Activated T-helper 2 cell treated with anti-CD3 and anti-CD28 coated beads, Interferon-gamma antibody, Interleukin-2, Interleukin-4, amounts not matched to agents 10 μg/mL and 5 μg/mL and 100 μg/mL, durations not matched to agents 14 hours and 24 hours and 36 hours (primary cell): ENCODE data around the gene SMYD1. TPM values are rescaled to one million over a fixed set of nuclear protein-coding genes. Genes with fewer than 3 reads are reported as not detected.

Experiments
- DNase-seq: peaks from one replicate; pipeline ENCODE4 v3.0.0; 2021; ENCODE audit warnings: low spot score
- H3K27ac Mint-ChIP-seq: one replicate; pipeline ENCODE4 v1.8.0; 2021; ENCODE audit warnings: mixed read lengths
- H3K27me3 Mint-ChIP-seq: one replicate; pipeline ENCODE4 v1.8.0; 2021; ENCODE audit warnings: low read depth, mixed read lengths
- H3K36me3 Mint-ChIP-seq: one replicate; pipeline ENCODE4 v1.8.0; 2021; ENCODE audit warnings: low read depth, mixed read lengths
- H3K4me1 Mint-ChIP-seq: one replicate; pipeline ENCODE4 v1.8.0; 2021; ENCODE audit warnings: low read depth, mixed read lengths
- H3K4me3 Mint-ChIP-seq: one replicate; pipeline ENCODE4 v1.8.0; 2021; ENCODE audit warnings: low read depth, mild to moderate bottlenecking, moderate library complexity, mixed read lengths
- H3K9me3 Mint-ChIP-seq: one replicate; pipeline ENCODE4 v1.8.0; 2021; ENCODE audit warnings: mixed read lengths
- intact Hi-C: fragments of 100-400 bp; cut with micrococcal nuclease; formaldehyde crosslinking; loops from one replicate; pipeline ENCODE4 v1.15.1; 2023
- total RNA-seq: library from RNA; stranded (reverse); gene quantifications from 2 replicates; pipeline ENCODE4 v1.2.3, GENCODE V29; 2022

Gene SMYD1
- total RNA-seq, 1 donor from 2014 or later = not detected

DNA sequence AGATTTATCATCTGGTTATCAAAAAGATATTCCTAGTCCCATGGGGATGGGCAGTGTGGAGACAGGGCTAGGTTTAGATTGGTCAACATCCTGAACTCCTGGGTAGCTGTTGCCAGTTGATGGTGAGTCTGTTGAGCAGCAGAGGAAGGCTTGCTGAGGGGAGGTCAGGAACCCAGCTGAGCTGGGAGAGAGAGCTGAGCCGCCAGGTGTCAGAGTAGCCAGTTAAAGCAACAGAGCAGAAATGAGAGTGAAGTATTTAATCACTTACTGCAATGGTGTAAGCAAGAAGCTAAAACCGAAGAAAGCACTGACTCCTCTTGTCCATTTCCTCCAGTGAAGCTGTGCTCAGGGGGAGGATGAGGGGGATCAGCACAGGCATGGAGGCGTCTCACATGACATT is 29.6 kb downstream of the SMYD1 start:
- intact Hi-C loops = no loop called here
- DNase-seq = no peak
- H3K9me3 Mint-ChIP-seq = no peaks in the 10 kb centered on the region

DNA sequence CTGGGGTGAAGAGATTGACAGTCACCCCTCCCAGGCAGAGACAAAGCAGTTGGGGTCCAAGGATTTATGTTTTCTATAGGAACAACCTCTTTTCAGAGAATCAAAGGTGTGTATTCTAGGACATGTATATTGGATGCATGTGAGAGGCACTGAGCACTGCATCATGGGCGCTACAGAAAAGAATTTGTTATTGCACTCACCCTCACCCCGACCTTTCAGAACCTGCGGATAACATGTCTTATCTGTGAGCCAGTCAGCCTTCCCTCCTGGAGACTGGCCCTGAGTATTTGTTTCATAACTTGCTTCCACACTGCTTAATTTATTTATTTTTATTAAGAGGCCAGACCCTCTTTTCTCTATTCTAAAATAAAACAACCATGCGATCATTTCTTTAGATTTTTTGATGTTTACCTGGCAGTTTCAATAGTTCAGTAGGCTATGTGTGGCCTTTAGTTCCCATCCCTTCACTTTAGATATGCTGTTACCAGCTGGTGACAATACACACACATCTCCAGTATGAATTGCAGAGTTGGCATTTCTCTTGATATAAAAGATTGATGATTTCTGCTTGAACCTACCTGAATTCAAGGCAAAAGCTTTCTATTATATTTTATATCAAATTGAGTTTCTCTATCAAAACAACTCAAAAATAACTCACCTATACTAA is 30.4 kb downstream of the SMYD1 start:
- H3K36me3 Mint-ChIP-seq = no peaks in the 10 kb centered on the region
- no peaks in the 10 kb centered on the region for H3K9me3 Mint-ChIP-seq
- no peak for DNase-seq
- intact Hi-C loops = no loop called here
- H3K4me3 Mint-ChIP-seq = no peak overlapping the region
- H3K27ac Mint-ChIP-seq = no peak overlapping the region
- H3K4me1 Mint-ChIP-seq = no peaks in the 10 kb centered on the region
- H3K27me3 Mint-ChIP-seq = peaks cover 1% of the 10 kb centered on the region

More for the DNA sequence above, 29.6 kb downstream of the SMYD1 start:
- Mint-ChIP-seq H3K36me3 (no peaks in the 10 kb centered on the region), H3K27ac (no peak overlapping the region), H3K4me1 (no peaks in the 10 kb centered on the region), H3K27me3 (no peaks in the 10 kb centered on the region), H3K4me3 (no peak overlapping the region)

DNA sequence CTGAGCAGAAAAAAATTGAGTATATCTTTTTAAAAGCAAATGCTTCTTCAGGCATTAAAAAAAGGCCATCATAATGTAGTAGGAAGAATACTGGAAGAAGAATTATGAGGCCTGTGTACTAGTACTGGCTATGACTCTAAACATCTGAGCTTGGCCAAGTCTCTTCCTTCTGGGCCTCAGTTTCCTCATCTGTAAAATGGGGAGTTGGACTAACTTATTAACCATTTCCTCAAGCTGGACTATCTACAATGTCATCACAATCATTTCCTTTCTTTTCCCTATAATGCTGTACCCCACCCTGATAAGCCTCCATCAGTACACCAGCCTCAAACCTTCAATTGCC is 30.9 kb downstream of the SMYD1 start:
- intact Hi-C loops = no loop called here
- no peak for DNase-seq
- Mint-ChIP-seq H3K9me3 (no peaks in the 10 kb centered on the region), H3K4me1 (no peaks in the 10 kb centered on the region), H3K36me3 (no peaks in the 10 kb centered on the region), H3K4me3 (no peak overlapping the region), H3K27ac (no peak overlapping the region), H3K27me3 (peaks cover 1% of the 10 kb centered on the region)

DNA sequence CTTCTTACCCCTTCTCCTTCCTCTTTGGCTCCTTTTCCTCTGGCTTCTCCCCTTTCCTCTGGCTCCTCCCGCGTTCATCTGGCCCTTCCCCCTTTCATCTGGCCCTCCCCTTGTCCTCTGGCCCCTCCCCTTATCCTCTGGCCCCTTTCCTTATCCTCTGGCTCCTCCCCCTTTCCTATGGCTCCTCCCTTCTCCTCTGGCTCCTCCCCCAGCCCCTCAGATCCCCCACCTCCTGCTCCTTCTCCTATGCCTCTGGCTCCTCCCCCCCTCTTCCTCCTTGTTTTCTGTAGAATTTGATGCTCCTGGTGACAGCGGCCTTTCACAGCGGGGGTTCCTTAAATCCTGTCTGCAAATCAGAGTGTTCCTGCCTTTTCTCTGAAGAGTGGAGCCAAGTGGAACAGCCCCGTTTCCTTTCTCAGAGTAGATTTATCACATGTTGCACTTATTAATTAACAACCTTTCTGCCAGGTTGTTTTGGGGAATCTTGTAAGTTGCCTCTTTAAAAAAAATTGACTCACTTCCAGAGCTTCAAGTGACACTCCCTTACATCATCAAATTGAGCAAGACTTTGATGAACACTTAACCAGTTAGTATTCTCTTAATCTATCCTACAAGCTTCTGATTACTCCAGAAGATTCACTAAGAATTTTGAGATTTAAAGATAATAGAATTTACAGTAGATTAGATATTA is 32.3 kb downstream of the SMYD1 start:
- Mint-ChIP-seq H3K27me3 (peaks cover 1% of the 10 kb centered on the region), H3K9me3 (no peaks in the 10 kb centered on the region), H3K27ac (no peak overlapping the region), H3K36me3 (no peaks in the 10 kb centered on the region), H3K4me3 (no peak overlapping the region), H3K4me1 (no peaks in the 10 kb centered on the region)
- intact Hi-C loops = no loop called here
- no peak for DNase-seq

DNA sequence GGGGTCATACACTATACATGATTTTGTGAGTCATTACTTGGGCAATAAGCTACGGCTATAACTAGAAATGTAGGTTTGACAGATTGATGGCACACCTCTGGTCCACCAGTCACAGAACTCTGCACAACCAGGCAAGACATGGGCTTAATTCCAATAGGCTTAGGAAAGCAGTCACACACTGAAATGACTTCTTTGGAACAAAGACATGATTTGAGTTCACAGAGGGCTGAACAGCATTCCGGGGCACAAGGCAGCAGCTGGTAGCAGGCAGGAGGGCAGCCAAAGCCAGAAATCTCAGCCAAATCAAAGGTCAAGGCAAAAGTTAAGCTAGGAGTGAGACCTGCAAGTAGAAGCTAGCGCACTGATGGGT is 32.8 kb downstream of the SMYD1 start:
- no peaks in the 10 kb centered on the region for H3K36me3 Mint-ChIP-seq
- no peak overlapping the region for H3K27ac Mint-ChIP-seq
- H3K9me3 Mint-ChIP-seq = no peaks in the 10 kb centered on the region
- intact Hi-C loops = no loop called here
- no peaks in the 10 kb centered on the region for H3K4me1 Mint-ChIP-seq
- DNase-seq = no peak
- no peak overlapping the region for H3K4me3 Mint-ChIP-seq
- peaks cover 1% of the 10 kb centered on the region for H3K27me3 Mint-ChIP-seq

DNA sequence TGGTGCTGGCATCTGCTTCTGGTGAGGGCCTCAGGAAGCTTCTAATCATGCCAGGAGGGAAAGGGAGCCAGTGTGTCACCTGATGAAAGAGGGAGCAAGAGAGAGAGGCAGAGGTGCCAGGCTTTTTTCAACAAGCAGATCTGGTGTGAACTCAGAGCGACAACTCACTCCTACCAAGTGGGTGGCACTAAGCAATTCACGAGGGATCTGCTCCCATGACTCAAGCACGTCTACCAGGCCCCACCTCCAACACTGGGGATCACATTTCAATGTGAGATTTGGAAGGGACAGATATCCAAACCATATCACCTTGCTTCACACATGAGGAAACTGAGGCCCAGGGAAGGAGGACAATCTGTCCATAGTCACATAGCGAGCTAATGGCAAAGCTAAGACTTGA is 41.2 kb downstream of the SMYD1 start:
- DNase-seq = no peak
- Mint-ChIP-seq H3K4me1 (no peaks in the 10 kb centered on the region), H3K27me3 (no peaks in the 10 kb centered on the region), H3K4me3 (no peak overlapping the region), H3K9me3 (no peaks in the 10 kb centered on the region), H3K27ac (no peak overlapping the region), H3K36me3 (no peaks in the 10 kb centered on the region)
- intact Hi-C loops = no loop called here

DNA sequence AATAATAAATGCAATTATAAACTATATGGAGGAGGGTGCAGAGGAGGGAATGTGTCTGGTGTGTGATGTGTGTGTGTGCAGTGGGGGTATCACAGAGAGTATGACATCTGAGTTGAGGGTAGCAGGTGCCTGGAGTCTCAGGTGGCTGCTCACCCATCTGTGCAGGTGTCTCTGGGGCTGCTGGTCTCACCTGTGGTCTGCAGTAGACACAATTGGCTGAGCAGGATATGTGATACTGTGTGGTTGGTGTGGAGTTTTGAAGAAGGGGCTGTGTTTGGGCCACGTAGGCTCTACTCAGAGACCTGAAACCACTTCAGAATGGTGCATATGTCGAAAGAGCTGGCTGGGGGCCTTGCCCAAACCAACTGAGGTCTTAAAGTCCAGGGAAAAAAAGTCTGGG is 43.2 kb downstream of the SMYD1 start:
- no peaks in the 10 kb centered on the region for H3K4me1 Mint-ChIP-seq
- intact Hi-C loops = no loop called here
- H3K27me3 Mint-ChIP-seq = no peaks in the 10 kb centered on the region
- H3K27ac Mint-ChIP-seq = no peak overlapping the region
- H3K36me3 Mint-ChIP-seq = no peaks in the 10 kb centered on the region
- DNase-seq = no peak
- H3K4me3 Mint-ChIP-seq = no peak overlapping the region
- no peaks in the 10 kb centered on the region for H3K9me3 Mint-ChIP-seq

DNA sequence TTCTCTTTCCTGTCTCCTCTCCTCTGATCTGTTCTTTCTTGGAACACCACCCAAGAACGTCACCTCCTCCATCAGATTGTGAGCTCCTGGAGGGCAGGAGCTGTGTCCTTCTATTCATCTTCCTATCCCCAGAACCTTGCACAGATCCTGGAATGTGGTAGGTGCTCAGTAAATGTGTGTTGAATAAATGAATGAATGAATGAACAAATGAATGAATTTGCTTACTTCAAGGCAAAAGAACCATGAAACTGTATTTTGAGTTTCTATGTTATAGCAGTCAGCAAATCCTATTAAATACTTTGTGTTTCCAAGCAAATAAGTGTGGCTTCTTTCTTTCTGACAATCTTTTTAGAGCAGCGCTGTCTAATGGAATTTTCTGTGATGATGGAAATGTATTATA is 45.4 kb downstream of the SMYD1 start:
- DNase-seq = no peak
- Mint-ChIP-seq H3K36me3 (no peaks in the 10 kb centered on the region), H3K27ac (no peak overlapping the region), H3K4me1 (no peaks in the 10 kb centered on the region), H3K4me3 (no peak overlapping the region), H3K9me3 (no peaks in the 10 kb centered on the region), H3K27me3 (no peaks in the 10 kb centered on the region)
- intact Hi-C loops = no loop called here

DNA sequence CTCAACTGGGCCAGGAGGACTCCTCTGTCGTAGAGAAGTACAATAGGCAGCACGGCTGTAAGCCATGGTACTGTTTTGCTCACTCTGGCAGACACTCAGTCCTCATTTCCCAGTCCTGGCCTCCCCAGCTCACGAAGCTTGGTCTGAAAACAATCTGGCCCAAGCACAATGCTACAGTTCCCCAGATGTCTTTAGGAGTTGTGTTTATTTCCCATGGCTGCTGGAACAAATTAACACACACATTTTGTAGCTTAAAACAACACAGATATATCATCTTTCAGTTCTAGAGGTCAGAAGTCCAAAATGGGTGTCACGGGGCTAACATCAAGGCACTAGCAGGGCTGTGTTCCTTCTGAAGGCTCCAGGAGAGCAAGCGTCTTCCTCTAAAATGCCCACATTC is 47.3 kb downstream of the SMYD1 start:
- intact Hi-C loops = no loop called here
- Mint-ChIP-seq H3K27me3 (peaks cover 3% of the 10 kb centered on the region), H3K4me3 (no peak overlapping the region), H3K36me3 (no peaks in the 10 kb centered on the region), H3K9me3 (no peaks in the 10 kb centered on the region), H3K4me1 (no peaks in the 10 kb centered on the region), H3K27ac (no peak overlapping the region)
- DNase-seq = no peak

DNA sequence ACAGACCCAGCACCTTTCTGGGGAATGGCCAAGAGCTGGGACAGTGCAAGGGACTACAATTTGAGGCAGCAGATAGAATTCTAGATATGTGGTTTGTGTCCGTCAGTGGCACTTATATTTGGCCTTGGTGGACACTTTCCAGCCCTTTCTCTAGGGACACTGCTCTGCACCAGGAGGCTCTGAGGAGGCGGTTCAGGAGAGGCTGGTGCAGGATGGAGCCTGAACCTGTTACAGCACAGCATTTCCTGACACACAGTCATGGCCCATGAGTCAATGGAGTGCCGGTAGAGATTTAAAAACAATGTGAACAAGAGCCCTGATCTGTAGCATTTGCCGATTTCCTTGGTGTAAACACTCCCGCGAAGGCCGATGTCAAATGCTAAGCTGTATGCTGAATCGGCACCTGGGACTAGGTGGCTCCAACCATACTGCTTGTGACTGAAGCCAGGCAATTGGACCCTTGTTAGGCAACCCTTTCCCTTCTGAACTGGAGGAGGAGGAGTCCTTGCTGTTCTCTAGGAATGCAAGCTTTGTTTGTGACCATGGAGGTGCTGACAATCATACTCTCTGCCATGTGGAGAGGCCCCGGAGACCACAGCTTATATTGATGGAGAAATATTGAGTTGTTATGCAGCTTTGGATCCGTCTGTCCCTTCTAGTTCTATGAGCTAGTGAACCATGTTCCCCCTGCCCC is 48.3 kb downstream of the SMYD1 start:
- Mint-ChIP-seq H3K27me3 (peaks cover 5% of the 10 kb centered on the region), H3K27ac (no peak overlapping the region), H3K4me1 (no peaks in the 10 kb centered on the region), H3K4me3 (no peak overlapping the region), H3K36me3 (no peaks in the 10 kb centered on the region), H3K9me3 (no peaks in the 10 kb centered on the region)
- intact Hi-C loops = no loop called here
- no peak for DNase-seq

DNA sequence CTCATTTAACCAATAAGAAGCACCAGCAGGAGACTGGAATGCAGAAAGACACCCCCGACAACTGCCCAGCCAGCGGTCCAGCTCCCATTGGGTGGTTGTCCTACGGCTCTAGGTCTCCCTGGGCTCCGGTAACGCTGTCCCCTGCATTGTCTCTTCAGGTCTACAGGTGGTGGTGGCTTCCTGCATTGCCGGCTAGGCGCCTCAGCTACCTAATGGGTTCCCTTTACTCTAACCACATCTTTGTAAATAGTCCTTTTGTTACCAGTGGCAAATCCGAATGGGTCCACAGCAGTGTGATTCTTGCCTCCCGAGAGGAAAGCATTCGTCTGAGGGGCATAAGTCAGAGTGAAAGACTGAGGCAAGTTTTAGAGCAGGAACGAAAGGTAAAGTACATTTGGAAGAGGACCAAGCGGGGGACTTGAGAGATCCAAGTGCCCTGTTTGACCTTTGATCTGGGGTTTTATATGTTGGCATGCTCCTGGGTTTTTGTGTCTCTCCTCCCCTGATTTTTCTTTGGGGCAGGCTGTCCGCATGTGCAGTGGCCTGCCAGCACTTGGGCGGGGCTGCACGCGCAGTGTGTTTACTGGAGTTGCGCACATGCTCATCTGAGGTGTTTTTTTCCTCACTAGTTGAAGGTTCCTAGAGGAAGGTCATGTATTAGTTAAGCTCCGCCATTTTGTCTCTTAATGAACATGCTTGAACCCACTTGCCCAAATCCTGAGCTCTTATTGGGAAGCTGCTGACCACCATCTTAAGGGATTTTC is 49.2 kb downstream of the SMYD1 start:
- intact Hi-C loops = no loop called here
- Mint-ChIP-seq H3K9me3 (no peaks in the 10 kb centered on the region), H3K27me3 (peaks cover 6% of the 10 kb centered on the region), H3K4me1 (no peaks in the 10 kb centered on the region), H3K36me3 (no peaks in the 10 kb centered on the region), H3K4me3 (no peak overlapping the region), H3K27ac (no peak overlapping the region)
- DNase-seq = no peak

DNA sequence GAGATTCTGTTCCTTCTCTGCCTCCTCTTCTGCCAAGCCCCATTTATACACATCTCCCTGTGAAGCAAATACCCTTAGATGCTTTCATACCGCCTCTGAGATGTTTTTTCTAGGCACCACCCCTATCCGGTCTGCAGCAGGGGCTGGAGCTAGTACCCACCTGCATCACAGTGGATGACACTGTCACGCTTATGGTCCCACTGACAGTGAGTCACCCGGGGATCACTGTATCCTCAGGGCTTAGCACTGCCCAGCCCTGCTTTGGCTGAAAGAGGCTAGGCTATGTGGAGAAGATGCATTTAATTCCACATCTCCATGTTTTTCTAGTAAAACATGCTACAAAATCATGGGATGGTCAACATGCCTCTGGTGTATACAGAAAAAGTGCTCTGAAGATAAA is 50.3 kb downstream of the SMYD1 start:
- H3K9me3 Mint-ChIP-seq = no peaks in the 10 kb centered on the region
- no peak for DNase-seq
- no peak overlapping the region for H3K27ac Mint-ChIP-seq
- intact Hi-C loops = no loop called here
- H3K36me3 Mint-ChIP-seq = no peaks in the 10 kb centered on the region
- H3K4me1 Mint-ChIP-seq = no peaks in the 10 kb centered on the region
- no peak overlapping the region for H3K4me3 Mint-ChIP-seq
- H3K27me3 Mint-ChIP-seq = peaks cover 6% of the 10 kb centered on the region

DNA sequence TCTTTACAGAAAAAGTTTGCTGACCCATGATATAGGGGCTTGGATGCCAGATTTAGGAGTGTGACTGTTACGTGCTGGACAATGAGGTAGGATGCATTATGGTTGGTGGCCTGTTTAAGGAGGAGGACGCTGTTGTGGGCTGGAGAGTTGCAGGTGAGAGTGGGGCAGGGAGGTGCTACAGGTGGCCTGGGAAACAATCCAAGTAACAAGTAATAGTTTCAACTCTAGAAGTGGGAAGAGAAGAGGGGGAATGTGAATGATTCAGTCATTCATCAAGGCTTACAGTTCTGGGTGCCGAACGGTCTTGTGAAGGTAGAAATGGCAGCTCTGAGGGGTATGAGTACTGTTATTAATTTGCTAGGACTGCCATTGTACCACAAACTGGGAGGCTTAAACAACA is 54.1 kb downstream of the SMYD1 start:
- Mint-ChIP-seq H3K27me3 (peaks cover 10% of the 10 kb centered on the region), H3K4me3 (no peak overlapping the region), H3K4me1 (no peaks in the 10 kb centered on the region), H3K9me3 (no peaks in the 10 kb centered on the region), H3K36me3 (no peaks in the 10 kb centered on the region), H3K27ac (no peak overlapping the region)
- intact Hi-C loops = no loop called here
- DNase-seq = no peak
